DOHH2 (cell line): ENCODE data around the gene CBFA2T2.
"Not testable (repeated sequence)": the region's sequence is repeated elsewhere in the genome, so short reads cannot be mapped to it uniquely, and the experiment has no call there.

Experiments used
- CTCF ChIP-seq: fragments of 200-600 bp; sonication (generic); IDR thresholded peaks from one replicate; pipeline ENCODE4 v1.5.1; 2014; ENCODE audit warnings: antibody characterized with exemption, mild to moderate bottlenecking, low read depth, low read length; ENCODE audit not compliant: poor library complexity, severe bottlenecking
- EZH2phosphoT487 ChIP-seq: fragments of 200-600 bp; sonication (generic); IDR thresholded peaks from 2 replicates; pipeline ENCODE4 v1.6.1; 2017; ENCODE audit warnings: borderline replicate concordance, mild to moderate bottlenecking, antibody characterized with exemption, low read length, moderate library complexity, mixed read lengths

- TF ChIP-seq CTCF, EZH2phosphoT487: not testable (repeated sequence)
These were observed 209.1 kb downstream of the CBFA2T2 start for GRCh38 chr20:33698966-33699365.
